Measurements from ENCODE around the gene MORC2.

The MORC2 gene

GRCh38 chr22:30905696-30906341 lies 62.8 kb downstream of the MORC2 start:
- no peaks in the 10 kb centered on the region for H3K36me3 ChIP-seq (ENCODE audit: insufficient read depth, low read length)
- H3K4me3 ChIP-seq: no peak overlapping the region
- no peak for TF ChIP-seq POLR2AphosphoS5 (IDR thresholded peaks at IDR 0.05; ENCODE audit: borderline replicate concordance, low read depth, low read length)
- TF ChIP-seq FOXP2 (optimal IDR thresholded peaks at IDR 0.05; ENCODE audit: control extremely low read depth, extremely low read length, insufficient read depth): no peak
- no peak for TF ChIP-seq EZH2 (IDR thresholded peaks at IDR 0.05)
- no peak overlapping the region for H3K27ac ChIP-seq
- no peak overlapping the region for H3K9ac ChIP-seq (ENCODE audit: insufficient read length)
- no peaks in the 10 kb centered on the region for H3K9me3 ChIP-seq (ENCODE audit: low read depth, low read length)
- no peak for DNase-seq (ENCODE audit: low read depth, low spot score)

GRCh38 chr22:30903876-30904460 lies 64.6 kb downstream of the MORC2 start:
- DNase-seq (ENCODE audit: low read depth, low spot score): no peak
- no peak for TF ChIP-seq POLR2AphosphoS5 (IDR thresholded peaks at IDR 0.05; ENCODE audit: borderline replicate concordance, low read depth, low read length)
- no peak for TF ChIP-seq EZH2 (IDR thresholded peaks at IDR 0.05)

GRCh38 chr22:30902496-30903357 lies 65.8 kb downstream of the MORC2 start:
- H3K4me3 ChIP-seq: no peak overlapping the region
- no peaks in the 10 kb centered on the region for H3K36me3 ChIP-seq (ENCODE audit: insufficient read depth, low read length)
- H3K9me3 ChIP-seq (ENCODE audit: low read depth, low read length): no peaks in the 10 kb centered on the region
- DNase-seq (ENCODE audit: low read depth, low spot score): no peak
- TF ChIP-seq EZH2 (IDR thresholded peaks at IDR 0.05) (no peak), FOXP2 (optimal IDR thresholded peaks at IDR 0.05; ENCODE audit: control extremely low read depth, extremely low read length, insufficient read depth) (no peak), POLR2AphosphoS5 (IDR thresholded peaks at IDR 0.05; ENCODE audit: borderline replicate concordance, low read depth, low read length) (no peak)
- no peak overlapping the region for H3K9ac ChIP-seq (ENCODE audit: insufficient read length)
- no peak overlapping the region for H3K27ac ChIP-seq

More at GRCh38 chr22:30903876-30904460, 64.6 kb downstream of the MORC2 start:
- Histone ChIP-seq H3K27ac (no peak overlapping the region), H3K9me3 (ENCODE audit: low read depth, low read length) (no peaks in the 10 kb centered on the region), H3K36me3 (ENCODE audit: insufficient read depth, low read length) (no peaks in the 10 kb centered on the region), H3K9ac (ENCODE audit: insufficient read length) (no peak overlapping the region), H3K4me3 (no peak overlapping the region)

DNA sequence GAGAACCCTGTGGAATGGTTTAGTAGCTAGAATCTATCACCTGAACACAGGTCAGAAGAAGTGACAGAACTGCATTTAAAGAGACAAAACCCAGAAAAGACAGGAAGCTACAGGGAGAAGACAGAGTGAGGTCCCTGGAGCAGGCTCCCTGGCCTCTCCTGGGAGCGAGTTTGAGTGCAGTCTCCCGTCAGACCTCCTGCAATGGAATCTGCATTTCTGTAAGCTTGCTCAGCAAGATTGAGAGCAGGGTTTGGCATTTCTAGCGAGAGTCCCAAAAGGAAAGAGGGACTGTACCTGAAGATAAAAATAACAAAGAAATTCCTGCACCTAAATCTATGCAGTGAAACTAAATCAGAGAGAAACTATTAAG lies 74.2 kb downstream of the MORC2 start:
- H3K27ac ChIP-seq: 0 out of 2 replicates have a peak overlapping the region, but pooled peaks have one; percentile 23
- no peak overlapping the region for H3K9ac ChIP-seq (ENCODE audit: insufficient read length)
- no peaks in the 10 kb centered on the region for H3K36me3 ChIP-seq (ENCODE audit: insufficient read depth, low read length)
- no peak for TF ChIP-seq EZH2 (IDR thresholded peaks at IDR 0.05)
- TF ChIP-seq FOXP2 (optimal IDR thresholded peaks at IDR 0.05; ENCODE audit: control extremely low read depth, extremely low read length, insufficient read depth): no peak
- TF ChIP-seq POLR2AphosphoS5 (IDR thresholded peaks at IDR 0.05; ENCODE audit: borderline replicate concordance, low read depth, low read length): no peak
- H3K9me3 ChIP-seq (ENCODE audit: low read depth, low read length): no peaks in the 10 kb centered on the region
- no peak for DNase-seq (ENCODE audit: low read depth, low spot score)
- no peak overlapping the region for H3K4me3 ChIP-seq

DNA sequence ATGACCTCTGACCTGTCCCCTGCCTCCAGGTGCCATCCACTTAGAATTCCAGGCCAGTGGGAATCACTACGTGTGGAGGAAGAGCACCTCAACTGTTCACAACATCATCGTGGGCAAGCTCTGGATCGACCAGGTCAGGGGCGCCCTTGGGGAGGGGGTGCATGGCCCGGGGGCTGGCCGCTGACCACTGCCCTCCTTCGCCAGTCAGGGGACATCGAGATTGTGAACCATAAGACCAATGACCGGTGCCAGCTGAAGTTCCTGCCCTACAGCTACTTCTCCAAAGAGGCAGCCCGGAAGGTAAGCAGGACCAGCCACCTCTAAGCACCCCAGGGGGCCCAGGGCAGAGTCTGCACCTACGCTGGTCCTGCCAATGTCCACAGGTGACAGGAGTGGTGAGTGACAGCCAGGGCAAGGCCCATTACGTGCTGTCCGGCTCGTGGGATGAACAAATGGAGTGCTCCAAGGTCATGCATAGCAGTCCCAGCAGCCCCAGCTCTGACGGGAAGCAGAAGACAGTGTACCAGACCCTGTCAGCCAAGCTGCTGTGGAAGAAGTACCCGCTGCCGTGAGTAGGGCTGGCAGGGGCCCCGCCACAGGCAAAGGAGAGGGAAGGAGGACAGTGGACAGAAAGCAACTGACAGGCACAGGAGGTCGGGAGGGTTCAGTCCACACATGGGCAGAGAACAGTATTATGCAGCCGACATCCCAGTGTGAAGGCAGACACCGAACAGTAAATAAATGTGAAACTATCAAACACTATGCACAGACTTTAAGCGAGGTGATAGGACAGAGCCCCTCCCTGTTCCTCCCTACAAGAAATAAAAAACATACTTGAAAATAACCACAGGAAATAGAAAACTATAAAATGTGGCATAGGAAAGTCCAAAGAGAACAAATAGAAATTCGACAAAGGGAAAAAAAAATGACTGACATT lies 74.9 kb downstream of the MORC2 start:
- H3K36me3 ChIP-seq (ENCODE audit: insufficient read depth, low read length): no peaks in the 10 kb centered on the region
- no peak overlapping the region for H3K9ac ChIP-seq (ENCODE audit: insufficient read length)
- H3K4me3 ChIP-seq: peak overlapping the region; percentile 26; the same call in 1 of the 2 replicates
- 0 out of 2 replicates have a peak overlapping the region, but pooled peaks have one; percentile 23 for H3K27ac ChIP-seq
- no peaks in the 10 kb centered on the region for H3K9me3 ChIP-seq (ENCODE audit: low read depth, low read length)
- no peak for DNase-seq (ENCODE audit: low read depth, low spot score)
- no peak for TF ChIP-seq FOXP2 (optimal IDR thresholded peaks at IDR 0.05; ENCODE audit: control extremely low read depth, extremely low read length, insufficient read depth)

GRCh38 chr22:30892731-30893221 lies 75.8 kb downstream of the MORC2 start:
- DNase-seq (ENCODE audit: low read depth, low spot score): no peak
- no peaks in the 10 kb centered on the region for H3K9me3 ChIP-seq (ENCODE audit: low read depth, low read length)

GRCh38 chr22:30892286-30892685 lies 76.3 kb downstream of the MORC2 start:
- no peak for TF ChIP-seq POLR2AphosphoS5 (IDR thresholded peaks at IDR 0.05; ENCODE audit: borderline replicate concordance, low read depth, low read length)
- no peak for TF ChIP-seq EZH2 (IDR thresholded peaks at IDR 0.05)
- no peak for TF ChIP-seq FOXP2 (optimal IDR thresholded peaks at IDR 0.05; ENCODE audit: control extremely low read depth, extremely low read length, insufficient read depth)
- DNase-seq (ENCODE audit: low read depth, low spot score): no peak
- Histone ChIP-seq H3K36me3 (ENCODE audit: insufficient read depth, low read length) (no peaks in the 10 kb centered on the region), H3K9ac (ENCODE audit: insufficient read length) (no peak overlapping the region), H3K9me3 (ENCODE audit: low read depth, low read length) (no peaks in the 10 kb centered on the region), H3K4me3 (no peak overlapping the region), H3K27ac (no peak overlapping the region)

More at GRCh38 chr22:30892731-30893221, 75.8 kb downstream of the MORC2 start:
- no peaks in the 10 kb centered on the region for H3K36me3 ChIP-seq (ENCODE audit: insufficient read depth, low read length)
- no peak overlapping the region for H3K27ac ChIP-seq
- no peak overlapping the region for H3K9ac ChIP-seq (ENCODE audit: insufficient read length)
- TF ChIP-seq POLR2AphosphoS5 (IDR thresholded peaks at IDR 0.05; ENCODE audit: borderline replicate concordance, low read depth, low read length) (no peak), FOXP2 (optimal IDR thresholded peaks at IDR 0.05; ENCODE audit: control extremely low read depth, extremely low read length, insufficient read depth) (no peak), EZH2 (IDR thresholded peaks at IDR 0.05) (no peak)
- H3K4me3 ChIP-seq: no peak overlapping the region

All from SK-N-MC (cell line).